HL-60/S4 treated with phorbol 12-myristate 13-acetate at 8.2 ng/mL for 4 days and 3 days (cell line): ENCODE measurements around the gene RBM15B.

Experiments
- in situ Hi-C: fragments of 300-500 bp; cut with MboI; formaldehyde crosslinking; loops from 2 replicates; pipeline ENCODE4 v1.15.0; 2022; ENCODE audit warnings: low sequenced_read_pairs

RBM15B gene

GRCh38 chr3:51434746-51435327 is 43.8 kb downstream of the RBM15B start:
- in situ Hi-C loops = no loop called here

GRCh38 chr3:51436998-51437639 is 46.0 kb downstream of the RBM15B start:
- in situ Hi-C loops = no loop called here

GRCh38 chr3:51441282-51442030 is 50.4 kb downstream of the RBM15B start:
- in situ Hi-C loops = no loop called here

- in situ Hi-C loops = no loop called here
These were observed 54.6 kb downstream of the RBM15B start for GRCh38 chr3:51445544-51446280.
